GM12872 (cell line): ENCODE measurements around the gene KCNIP4.

ENCODE experiments used
- CTCF ChIP-seq: IDR thresholded peaks from 3 replicates; pipeline ENCODE4 v1.5.1; 2011; ENCODE audit warnings: low read depth, mild to moderate bottlenecking, low read length, moderate library complexity; ENCODE audit not compliant: insufficient read depth

The KCNIP4 gene

GRCh38 chr4:20680736-20681135 is 1267.8 kb downstream of the KCNIP4 start:
- no peak for TF ChIP-seq CTCF

GRCh38 chr4:20679951-20680350 is 1268.6 kb downstream of the KCNIP4 start:
- no peak for TF ChIP-seq CTCF
